ENCODE measurements around the gene CCNI2.

The CCNI2 gene

GRCh38 chr5:132756542-132756941 lies 9.3 kb downstream of the CCNI2 start:
- no peaks in the 10 kb centered on the region for H3K9me3 Mint-ChIP-seq
- no peak for TF ChIP-seq CTCF (IDR thresholded peaks at IDR 0.05; ENCODE audit: unreplicated experiment in 3 of 3)
- H3K4me1 Mint-ChIP-seq = peaks cover 5% of the 10 kb centered on the region
- H3K36me3 Mint-ChIP-seq (ENCODE audit: low read depth) = peaks cover 30% of the 10 kb centered on the region
- no peak overlapping the region for H3K27ac Mint-ChIP-seq
- H3K27me3 Mint-ChIP-seq (ENCODE audit: low read depth) = no peaks in the 10 kb centered on the region
- H3K4me3 Mint-ChIP-seq = no peak overlapping the region

GRCh38 chr5:132758451-132758850 lies 11.2 kb downstream of the CCNI2 start:
- H3K27ac Mint-ChIP-seq = no peak overlapping the region
- peaks cover 40% of the 10 kb centered on the region for H3K36me3 Mint-ChIP-seq (ENCODE audit: low read depth)
- no peaks in the 10 kb centered on the region for H3K27me3 Mint-ChIP-seq (ENCODE audit: low read depth)
- H3K4me1 Mint-ChIP-seq = peaks cover 3% of the 10 kb centered on the region
- H3K9me3 Mint-ChIP-seq = no peaks in the 10 kb centered on the region
- H3K4me3 Mint-ChIP-seq = no peak overlapping the region
- TF ChIP-seq CTCF (IDR thresholded peaks at IDR 0.05; ENCODE audit: unreplicated experiment in 3 of 3) = no peak

- Mint-ChIP-seq H3K36me3 (ENCODE audit: low read depth) (peaks cover 47% of the 10 kb centered on the region), H3K9me3 (no peaks in the 10 kb centered on the region), H3K4me1 (no peaks in the 10 kb centered on the region), H3K27ac (no peak overlapping the region), H3K4me3 (no peak overlapping the region), H3K27me3 (ENCODE audit: low read depth) (no peaks in the 10 kb centered on the region)
- no peak for TF ChIP-seq CTCF (IDR thresholded peaks at IDR 0.05; ENCODE audit: unreplicated experiment in 3 of 3)
Measured at GRCh38 chr5:132759114-132760048, 12.2 kb downstream of the CCNI2 start.

- no peak overlapping the region for H3K27ac Mint-ChIP-seq
- H3K4me3 Mint-ChIP-seq = no peak overlapping the region
- peaks cover 48% of the 10 kb centered on the region for H3K36me3 Mint-ChIP-seq (ENCODE audit: low read depth)
- H3K9me3 Mint-ChIP-seq = no peaks in the 10 kb centered on the region
- no peaks in the 10 kb centered on the region for H3K27me3 Mint-ChIP-seq (ENCODE audit: low read depth)
- no peaks in the 10 kb centered on the region for H3K4me1 Mint-ChIP-seq
- no peak for TF ChIP-seq CTCF (IDR thresholded peaks at IDR 0.05; ENCODE audit: unreplicated experiment in 3 of 3)
Measured at GRCh38 chr5:132760049-132760420, 12.8 kb downstream of the CCNI2 start.

- Mint-ChIP-seq H3K4me3 (no peak overlapping the region), H3K9me3 (no peaks in the 10 kb centered on the region), H3K27me3 (ENCODE audit: low read depth) (no peaks in the 10 kb centered on the region), H3K27ac (no peak overlapping the region), H3K4me1 (no peaks in the 10 kb centered on the region), H3K36me3 (ENCODE audit: low read depth) (peaks cover 48% of the 10 kb centered on the region)
- TF ChIP-seq CTCF (IDR thresholded peaks at IDR 0.05; ENCODE audit: unreplicated experiment in 3 of 3) = no peak
Measured at GRCh38 chr5:132760601-132761317, 13.5 kb downstream of the CCNI2 start.

Measured in nephron (organoid).